B cell (primary cell): Measurements from ENCODE around the gene BABAM2. TPM values are rescaled to one million over a fixed set of nuclear protein-coding genes. Genes with fewer than 3 reads are reported as not detected.

ENCODE experiments used
- ATAC-seq: fragments of 200-7000 bp; cut with Tn5 transposase; one replicate; pipeline ENCODE4 v1.10.0; 2021; ENCODE audit warnings: low read depth, mild to moderate bottlenecking, moderate number of reproducible peaks, moderate library complexity
- CTCF ChIA-PET: fragments of 350-600 bp; sonication (Branson Sonifier 250); formaldehyde crosslinking; loops from one replicate; lab custom pipeline; 2021; ENCODE audit warnings: antibody characterized with exemption, inconsistent platforms; lab: Charles Lee
- POLR2A ChIA-PET: fragments of 350-600 bp; sonication (Branson Sonifier 250); formaldehyde crosslinking; loops from one replicate; lab custom pipeline; 2021; ENCODE audit warnings: antibody characterized with exemption; lab: Charles Lee
- DNase-seq: peaks from one replicate; pipeline ENCODE4 v3.0.0; 2013
- H2AFZ ChIP-seq: 2 replicates; pipeline ENCODE4 v1.6.1; 2012; ENCODE audit warnings: mild to moderate bottlenecking, low read depth, low read length; ENCODE audit not compliant: insufficient read depth, poor library complexity, severe bottlenecking
- H3K27ac ChIP-seq, 2 donors: 1 replicate in 1 of 2; 2 replicates in 1 of 2; pipeline ENCODE4 v1.5.1; 2012 to 2013; ENCODE audit warnings: low read length in 2 of 2, mild to moderate bottlenecking in 2 of 2, moderate library complexity in 1 of 2
- H3K27me3 ChIP-seq, 4 experiments: fragments of 200-600 bp in 1 of 4; sonication (generic) in 1 of 4; replicated peaks in 1 of 4; 1 replicate in 2 of 4; 2 replicates in 2 of 4; pipeline versions ENCODE4 v1.6.1 to v1.7.0; 2013 to 2016; ENCODE audit warnings: low read length in 3 of 4, mild to moderate bottlenecking in 2 of 4, mixed read lengths in 1 of 4, moderate library complexity in 1 of 4; ENCODE audit not compliant: insufficient read depth in 4 of 4, control insufficient read depth in 3 of 4; ENCODE audit errors: control extremely low read depth in 1 of 4
- H3K36me3 ChIP-seq, 2 experiments: replicated peaks in 1 of 2; 1 replicate in 1 of 2; 2 replicates in 1 of 2; pipeline versions ENCODE4 v1.6.1 to v1.7.1; 2013; ENCODE audit warnings: low read length in 1 of 2; ENCODE audit not compliant: insufficient read depth in 2 of 2, control insufficient read depth in 1 of 2; ENCODE audit errors: control extremely low read depth in 1 of 2, extremely low read depth in 1 of 2
- H3K4me1 ChIP-seq, 2 donors: fragments of 200-600 bp in 1 of 2; sonication (generic) in 1 of 2; 1 replicate in 1 of 2; 2 replicates in 1 of 2; pipeline versions ENCODE4 v1.5.1 to v1.6.1; 2013 to 2017; ENCODE audit warnings: low read length in 2 of 2; ENCODE audit not compliant: control insufficient read depth in 2 of 2, insufficient read depth in 2 of 2
- H3K4me2 ChIP-seq: replicated peaks from 2 replicates; pipeline ENCODE3; 2012; ENCODE audit warnings: mild to moderate bottlenecking, low read depth, low read length; ENCODE audit not compliant: poor library complexity, severe bottlenecking
- H3K4me3 ChIP-seq, 5 experiments: fragments of 200-600 bp in 1 of 5; sonication (generic) in 1 of 5; 1 replicate in 3 of 5; 2 replicates in 2 of 5; pipeline versions ENCODE4 v1.5.1 to v1.7.0; 2011 to 2016; ENCODE audit warnings: low read length in 4 of 5, mild to moderate bottlenecking in 4 of 5, low read depth in 2 of 5, control low read depth in 1 of 5, moderate library complexity in 1 of 5; ENCODE audit not compliant: insufficient read depth in 1 of 5; ENCODE audit errors: control extremely low read depth in 1 of 5, extremely low read depth in 1 of 5
- H3K79me2 ChIP-seq: fragments of 200-600 bp; sonication (generic); one replicate; pipeline ENCODE4 v1.6.0; 2016; ENCODE audit warnings: low read length; ENCODE audit not compliant: control insufficient read depth, insufficient read depth
- H3K9ac ChIP-seq: fragments of 200-600 bp; sonication (generic); 2 replicates; pipeline ENCODE4 v1.6.1; 2017; ENCODE audit warnings: mild to moderate bottlenecking, low read length, moderate library complexity
- H3K9me3 ChIP-seq, 3 donors: one replicate each; pipeline versions ENCODE4 v1.6.1 to v1.7.1; 2013; ENCODE audit warnings: low read length in 2 of 3; ENCODE audit not compliant: control insufficient read depth in 2 of 3, insufficient read depth in 1 of 3; ENCODE audit errors: control extremely low read depth in 1 of 3
- H4K20me1 ChIP-seq: 2 replicates; pipeline ENCODE4 v1.6.0; 2012; ENCODE audit warnings: mild to moderate bottlenecking, low read length; ENCODE audit not compliant: insufficient read depth, control insufficient read depth, poor library complexity, severe bottlenecking
- H3K27ac Mint-ChIP-seq: one replicate; pipeline ENCODE4 v1.8.0; 2021; ENCODE audit warnings: mixed read lengths
- H3K27me3 Mint-ChIP-seq: one replicate; pipeline ENCODE4 v1.8.0; 2021; ENCODE audit warnings: mixed read lengths
- H3K4me1 Mint-ChIP-seq: one replicate; pipeline ENCODE4 v1.8.0; 2021; ENCODE audit warnings: mixed read lengths
- H3K4me3 Mint-ChIP-seq: one replicate; pipeline ENCODE4 v1.8.0; 2021; ENCODE audit warnings: mixed read lengths
- H3K9me3 Mint-ChIP-seq: one replicate; pipeline ENCODE4 v1.8.0; 2022; ENCODE audit warnings: mixed read lengths; ENCODE audit not compliant: insufficient read depth
- EZH2 ChIP-seq: IDR thresholded peaks from 2 replicates; pipeline ENCODE4 v1.6.1; 2012; ENCODE audit warnings: borderline replicate concordance, low read depth, mild to moderate bottlenecking, moderate library complexity, low read length; ENCODE audit not compliant: insufficient read depth, poor library complexity, severe bottlenecking
- WGBS: methylation state at CpG from one replicate; pipeline ENCODE4 v1.1.5; 2013; ENCODE audit warnings: missing lambda C conversion rate; ENCODE audit not compliant: insufficient coverage; 5-methylcytosine and 5-hydroxymethylcytosine counted together
- intact Hi-C: fragments of 100-400 bp; cut with micrococcal nuclease; formaldehyde crosslinking; loops from one replicate; pipeline ENCODE4 v1.10.0; 2022
- polyA plus RNA-seq: library from polyadenylated mRNA; depleted of rRNA; stranded (reverse); fragments of >200 nt; gene quantifications from 2 replicates; pipeline ENCODE4 v1.2.3, GENCODE V29; 2012
- total RNA-seq, 2 donors: library from RNA; stranded (reverse); fragments of 120-200 nt in 1 of 2; gene quantifications; 1 replicate in 1 of 2; 2 replicates in 1 of 2; pipeline versions ENCODE4 v1.2.3 to v1.2.4, GENCODE V29; 2013 to 2022
- TF ChIP-seq, protein P1 (sequence below): fragments of 200-600 bp; IDR thresholded peaks from one replicate; pipeline ENCODE4 v1.8.0; 2022; ENCODE audit warnings: antibody characterized with exemption, mild to moderate bottlenecking

The BABAM2 gene
- total and polyA plus RNA-seq, 2 donors (not counting 1 experiment from before 2014, with no cell fraction given): 22.3 to 69.6 TPM

DNA sequence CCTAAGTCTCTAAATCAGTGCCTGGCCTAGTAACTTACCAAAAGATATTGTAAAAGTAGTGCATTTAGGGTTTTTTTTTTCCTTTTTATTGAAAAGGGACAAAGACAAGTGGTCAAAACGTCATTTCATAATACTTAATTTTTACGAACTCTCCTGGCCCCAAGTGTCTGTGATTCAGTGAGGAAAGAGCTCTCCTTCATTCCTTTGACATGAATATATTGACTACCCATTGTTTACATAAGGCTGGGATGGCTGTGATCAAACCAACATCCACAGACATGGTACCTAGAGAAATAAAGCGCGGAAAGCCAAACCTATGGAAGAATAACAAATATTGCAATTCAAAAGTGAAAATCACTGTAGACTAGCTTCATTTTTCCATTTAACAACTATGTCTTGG, 198.4 kb downstream of the BABAM2 start:
- Histone ChIP-seq H3K36me3 (peaks cover 0 to 2% of the 10 kb centered on the region in 2 experiments), H3K4me3 (no peak overlapping the region), H3K27me3 (no peaks in the 10 kb centered on the region), H3K9ac (no peak overlapping the region), H3K27ac (no peak overlapping the region), H3K79me2 (no peaks in the 10 kb centered on the region), H3K9me3 (no peaks in the 10 kb centered on the region), H3K4me1 (no peaks in the 10 kb centered on the region), H4K20me1 (no peaks in the 10 kb centered on the region), H3K4me2 (no peak overlapping the region), H2AFZ (no peak overlapping the region)
- no peak overlapping the region for H3K4me3 Mint-ChIP-seq
- H3K27me3 Mint-ChIP-seq: no peaks in the 10 kb centered on the region
- intact Hi-C loops: no loop called here
- ChIA-PET POLR2A (no interaction called here), CTCF (interaction anchor here (0.6 kb wide), 1 partner anchor 23 kb away, joined by 4 read pairs; no protein-coding TSS in a partner anchor)
- WGBS: no CpG with 5 or more reads among the region's 4 CpGs
- H3K4me1 Mint-ChIP-seq: no peaks in the 10 kb centered on the region
- no peak for TF ChIP-seq EZH2
- TF ChIP-seq, protein P1, sequence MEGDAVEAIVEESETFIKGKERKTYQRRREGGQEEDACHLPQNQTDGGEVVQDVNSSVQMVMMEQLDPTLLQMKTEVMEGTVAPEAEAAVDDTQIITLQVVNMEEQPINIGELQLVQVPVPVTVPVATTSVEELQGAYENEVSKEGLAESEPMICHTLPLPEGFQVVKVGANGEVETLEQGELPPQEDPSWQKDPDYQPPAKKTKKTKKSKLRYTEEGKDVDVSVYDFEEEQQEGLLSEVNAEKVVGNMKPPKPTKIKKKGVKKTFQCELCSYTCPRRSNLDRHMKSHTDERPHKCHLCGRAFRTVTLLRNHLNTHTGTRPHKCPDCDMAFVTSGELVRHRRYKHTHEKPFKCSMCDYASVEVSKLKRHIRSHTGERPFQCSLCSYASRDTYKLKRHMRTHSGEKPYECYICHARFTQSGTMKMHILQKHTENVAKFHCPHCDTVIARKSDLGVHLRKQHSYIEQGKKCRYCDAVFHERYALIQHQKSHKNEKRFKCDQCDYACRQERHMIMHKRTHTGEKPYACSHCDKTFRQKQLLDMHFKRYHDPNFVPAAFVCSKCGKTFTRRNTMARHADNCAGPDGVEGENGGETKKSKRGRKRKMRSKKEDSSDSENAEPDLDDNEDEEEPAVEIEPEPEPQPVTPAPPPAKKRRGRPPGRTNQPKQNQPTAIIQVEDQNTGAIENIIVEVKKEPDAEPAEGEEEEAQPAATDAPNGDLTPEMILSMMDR: no peak
- H3K9me3 Mint-ChIP-seq: no peaks in the 10 kb centered on the region
- ATAC-seq (no peak), DNase-seq (no peak)
- H3K27ac Mint-ChIP-seq: no peak overlapping the region

DNA sequence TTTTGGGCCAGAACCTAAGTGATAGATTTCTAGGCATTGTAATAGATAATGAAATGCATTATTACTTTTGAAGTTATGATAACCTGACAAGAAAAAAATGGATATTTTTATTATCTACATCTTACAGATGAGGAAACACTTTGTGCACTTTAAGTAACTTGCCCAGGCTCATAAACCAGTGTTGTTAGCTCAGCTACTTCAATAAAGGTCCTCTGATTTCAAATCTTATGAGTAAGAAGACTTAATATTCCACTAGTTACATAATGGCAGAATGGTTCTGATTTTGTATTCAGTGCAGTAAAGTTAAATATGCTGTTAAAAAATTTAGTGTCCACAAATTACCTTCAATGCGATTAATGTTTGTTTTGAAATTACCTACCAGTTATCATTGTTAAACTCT, 199.0 kb downstream of the BABAM2 start:
- no peak for DNase-seq
- CTCF ChIA-PET: no interaction called here
- no peaks in the 10 kb centered on the region for H3K79me2 ChIP-seq
- H3K9me3 Mint-ChIP-seq: no peaks in the 10 kb centered on the region
- no CpG with 5 or more reads among the region's 1 CpG for WGBS
- no peaks in the 10 kb centered on the region for H3K27me3 Mint-ChIP-seq
- H3K4me3 Mint-ChIP-seq: no peak overlapping the region
- no peak overlapping the region for H3K9ac ChIP-seq
- H3K27me3 ChIP-seq: no peaks in the 10 kb centered on the region
- no peak overlapping the region for H2AFZ ChIP-seq
- no peak overlapping the region for H3K4me2 ChIP-seq
- H4K20me1 ChIP-seq: no peaks in the 10 kb centered on the region
- TF ChIP-seq, protein P1: no peak
- no peak for TF ChIP-seq EZH2
- no peak overlapping the region for H3K27ac Mint-ChIP-seq
- ATAC-seq: no peak
- H3K4me1 ChIP-seq: no peaks in the 10 kb centered on the region
- H3K4me3 ChIP-seq: no peak overlapping the region
- no peaks in the 10 kb centered on the region for H3K9me3 ChIP-seq
- intact Hi-C loops: no loop called here
- H3K4me1 Mint-ChIP-seq: no peaks in the 10 kb centered on the region
- POLR2A ChIA-PET: no interaction called here
- H3K36me3 ChIP-seq: no peaks in the 10 kb centered on the region
- no peak overlapping the region for H3K27ac ChIP-seq
